ENCODE results near the gene FGF1. TPM values are rescaled to one million over a fixed set of nuclear protein-coding genes. Genes with fewer than 3 reads are reported as not detected.

Gene FGF1
- total RNA-seq, 2 experiments from 2014 or later = not detected

- Mint-ChIP-seq H3K36me3 (ENCODE audit: low read depth) (no peaks in the 10 kb centered on the region), H3K4me1 (ENCODE audit: low read depth) (no peaks in the 10 kb centered on the region), H3K27ac (no peak overlapping the region), H3K4me3 (no peak overlapping the region), H3K9me3 (no peaks in the 10 kb centered on the region), H3K27me3 (peaks cover 45% of the 10 kb centered on the region)
- Histone ChIP-seq H3K4me1 (ENCODE audit: insufficient read depth, low read length) (no peaks in the 10 kb centered on the region), H3K27me3 (ENCODE audit: control insufficient read depth in 1 of 2, insufficient read depth in 2 of 2, low read length in 2 of 2) (peaks cover 0 to 5% of the 10 kb centered on the region in 2 experiments), H3K27ac (ENCODE audit: low read depth in 1 of 2, low read length in 2 of 2) (no peak overlapping the region), H3K4me3 (ENCODE audit: low read length) (no peak overlapping the region), H3K36me3 (ENCODE audit: insufficient read depth, low read length) (no peaks in the 10 kb centered on the region), H3K9me3 (ENCODE audit: control insufficient read depth in 1 of 2, insufficient read depth in 1 of 2, low read length in 2 of 2) (no peaks in the 10 kb centered on the region)
- no peak for DNase-seq
- CTCF ChIA-PET = no interaction called here
- intact Hi-C loops (cut with DNase I, micrococcal nuclease) = loop anchor here in 1 of 2 experiments (10.0 kb wide), 1 partner anchor 454 kb away; no protein-coding TSS in a partner anchor
- POLR2A ChIA-PET = no interaction called here
- no peak for TF ChIP-seq CTCF (IDR thresholded peaks at IDR 0.05)
- ATAC-seq (ENCODE audit: poor library complexity) = no peak
These were observed 76.7 kb downstream of the FGF1 start for GRCh38 chr5:142609142-142609541.

GRCh38 chr5:142608081-142608480, 77.8 kb downstream of the FGF1 start:
- Mint-ChIP-seq H3K27ac (no peak overlapping the region), H3K4me1 (ENCODE audit: low read depth) (no peaks in the 10 kb centered on the region), H3K36me3 (ENCODE audit: low read depth) (no peaks in the 10 kb centered on the region), H3K4me3 (no peak overlapping the region), H3K9me3 (no peaks in the 10 kb centered on the region), H3K27me3 (peaks cover 45% of the 10 kb centered on the region)
- no peaks in the 10 kb centered on the region for H3K36me3 ChIP-seq (ENCODE audit: insufficient read depth, low read length)
- DNase-seq (no peak), ATAC-seq (ENCODE audit: poor library complexity) (no peak)
- intact Hi-C loops (cut with DNase I, micrococcal nuclease) = loop anchor here in 1 of 2 experiments (10.0 kb wide), 1 partner anchor 453 kb away; no protein-coding TSS in a partner anchor
- POLR2A ChIA-PET = no interaction called here
- CTCF ChIA-PET = no interaction called here
- H3K27ac ChIP-seq (ENCODE audit: low read depth in 1 of 2, low read length in 2 of 2) = no peak overlapping the region
- H3K27me3 ChIP-seq (ENCODE audit: control insufficient read depth in 1 of 2, insufficient read depth in 2 of 2, low read length in 2 of 2) = peaks cover 0 to 5% of the 10 kb centered on the region in 2 experiments
- H3K9me3 ChIP-seq (ENCODE audit: control insufficient read depth in 1 of 2, insufficient read depth in 1 of 2, low read length in 2 of 2) = no peaks in the 10 kb centered on the region
- no peak overlapping the region for H3K4me3 ChIP-seq (ENCODE audit: low read length)
- TF ChIP-seq CTCF (IDR thresholded peaks at IDR 0.05) = no peak
- no peaks in the 10 kb centered on the region for H3K4me1 ChIP-seq (ENCODE audit: insufficient read depth, low read length)

GRCh38 chr5:142605611-142606010, 80.3 kb downstream of the FGF1 start:
- H3K4me1 Mint-ChIP-seq (ENCODE audit: low read depth) = no peaks in the 10 kb centered on the region
- no peaks in the 10 kb centered on the region for H3K9me3 ChIP-seq (ENCODE audit: control insufficient read depth in 1 of 2, insufficient read depth in 1 of 2, low read length in 2 of 2)
- peaks cover 1 to 9% of the 10 kb centered on the region in 2 experiments for H3K27me3 ChIP-seq (ENCODE audit: control insufficient read depth in 1 of 2, insufficient read depth in 2 of 2, low read length in 2 of 2)
- POLR2A ChIA-PET = no interaction called here
- no peaks in the 10 kb centered on the region for H3K36me3 Mint-ChIP-seq (ENCODE audit: low read depth)
- no peak for TF ChIP-seq CTCF (IDR thresholded peaks at IDR 0.05)
- intact Hi-C loops (cut with DNase I, micrococcal nuclease) = loop anchor here in 1 of 2 experiments (10.0 kb wide), 1 partner anchor 451 kb away; no protein-coding TSS in a partner anchor
- H3K27ac Mint-ChIP-seq = no peak overlapping the region
- H3K27ac ChIP-seq (ENCODE audit: low read depth in 1 of 2, low read length in 2 of 2) = no peak overlapping the region
- H3K4me3 ChIP-seq (ENCODE audit: low read length) = no peak overlapping the region
- H3K27me3 Mint-ChIP-seq = peaks cover 41% of the 10 kb centered on the region
- H3K9me3 Mint-ChIP-seq = no peaks in the 10 kb centered on the region
- ATAC-seq (ENCODE audit: poor library complexity) (no peak), DNase-seq (no peak)
- no peak overlapping the region for H3K4me3 Mint-ChIP-seq
- H3K4me1 ChIP-seq (ENCODE audit: insufficient read depth, low read length) = no peaks in the 10 kb centered on the region
- no peaks in the 10 kb centered on the region for H3K36me3 ChIP-seq (ENCODE audit: insufficient read depth, low read length)
- CTCF ChIA-PET = no interaction called here
